Caco-2 (cell line): ENCODE data around the gene FHIT. TPM values are rescaled to one million over a fixed set of nuclear protein-coding genes. Genes with fewer than 3 reads are reported as not detected.
"Not testable (repeated sequence)": the region's sequence is repeated elsewhere in the genome, so short reads cannot be mapped to it uniquely, and the experiment has no call there.

Experiments
- BruUV-seq: library from RNA; stranded (reverse); fragments of 400-500 nt; replicated peaks from 2 replicates; lab custom pipeline; 2021; lab: Mats Ljungman, UMichigan
- CTCF ChIA-PET: fragments of 300-600 bp; sonication (Branson Sonifier 250); formaldehyde crosslinking; loops from one replicate; lab custom pipeline; 2022; ENCODE audit warnings: antibody characterized with exemption; lab: Charles Lee
- POLR2A ChIA-PET: fragments of 300-600 bp; sonication (Branson Sonifier 250); formaldehyde crosslinking; loops from one replicate; lab custom pipeline; 2022; ENCODE audit warnings: antibody characterized with exemption; lab: Charles Lee
- DNase-seq, 2 experiments: peaks; one replicate each; pipeline versions ENCODE4 v3.0.0 to v3.0.0-alpha.2; 2020 to 2022
- H3K27me3 ChIP-seq: replicated peaks from 2 replicates; pipeline ENCODE4 v1.6.0; 2011; ENCODE audit warnings: low read length; ENCODE audit not compliant: control insufficient read depth, insufficient read depth
- H3K36me3 ChIP-seq: 2 replicates; pipeline ENCODE4 v1.5.1; 2011; ENCODE audit warnings: low read length; ENCODE audit not compliant: control insufficient read depth, insufficient read depth
- H3K4me1 ChIP-seq: fragments of 250-450 bp; sonication (Bioruptor Pico); 2 replicates; pipeline ENCODE4 v1.5.1; 2020; ENCODE audit warnings: mild to moderate bottlenecking
- H3K4me3 ChIP-seq: 2 replicates; pipeline ENCODE4 v1.5.1; 2011; ENCODE audit warnings: low read depth, mild to moderate bottlenecking, control low read depth, low read length
- H3K9me3 ChIP-seq: fragments of 250-450 bp; sonication (Bioruptor Pico); 2 replicates; pipeline ENCODE4 v1.5.1; 2020; ENCODE audit warnings: mild to moderate bottlenecking, moderate library complexity
- H3K27ac Mint-ChIP-seq: one replicate; pipeline ENCODE4 v1.8.0; 2022; ENCODE audit warnings: mixed read lengths; ENCODE audit not compliant: unreplicated experiment
- H3K27me3 Mint-ChIP-seq: one replicate; pipeline ENCODE4 v1.8.0; 2022; ENCODE audit warnings: mixed read lengths; ENCODE audit not compliant: insufficient read depth, unreplicated experiment
- H3K36me3 Mint-ChIP-seq: one replicate; pipeline ENCODE4 v1.8.0; 2022; ENCODE audit warnings: mild to moderate bottlenecking, mixed read lengths; ENCODE audit not compliant: insufficient read depth, unreplicated experiment
- H3K4me1 Mint-ChIP-seq: one replicate; pipeline ENCODE4 v1.8.0; 2022; ENCODE audit warnings: low read depth, mixed read lengths; ENCODE audit not compliant: unreplicated experiment
- H3K4me3 Mint-ChIP-seq: one replicate; pipeline ENCODE4 v1.8.0; 2022; ENCODE audit warnings: mild to moderate bottlenecking, moderate library complexity, mixed read lengths; ENCODE audit not compliant: unreplicated experiment
- H3K9me3 Mint-ChIP-seq: one replicate; pipeline ENCODE4 v1.8.0; 2022; ENCODE audit warnings: mixed read lengths; ENCODE audit not compliant: unreplicated experiment
- intact Hi-C: fragments of 100-400 bp; cut with micrococcal nuclease; formaldehyde crosslinking; loops from one replicate; pipeline ENCODE4 v1.10.0; 2022; ENCODE audit not compliant: unreplicated experiment
- total RNA-seq: library from RNA; stranded (reverse); gene quantifications from 2 replicates; pipeline ENCODE4 v1.2.3, GENCODE V29; 2022
- TF ChIP-seq, protein P1 (sequence below), 2 experiments: fragments of 200-600 bp in 1 of 2; IDR thresholded peaks; 1 replicate in 1 of 2; 2 replicates in 1 of 2; pipeline versions ENCODE4 v1.5.1 to v1.8.0; 2011 to 2022; ENCODE audit warnings: antibody characterized with exemption in 1 of 2, control low read depth in 1 of 2, inconsistent platforms in 1 of 2, low read depth in 1 of 2, low read length in 1 of 2, mild to moderate bottlenecking in 1 of 2, moderate library complexity in 1 of 2; ENCODE audit not compliant: insufficient read depth in 1 of 2, severe bottlenecking in 1 of 2, unreplicated experiment in 1 of 2

Gene FHIT
- total RNA-seq, 1 experiment from 2014 or later, result 8.3 TPM

DNA sequence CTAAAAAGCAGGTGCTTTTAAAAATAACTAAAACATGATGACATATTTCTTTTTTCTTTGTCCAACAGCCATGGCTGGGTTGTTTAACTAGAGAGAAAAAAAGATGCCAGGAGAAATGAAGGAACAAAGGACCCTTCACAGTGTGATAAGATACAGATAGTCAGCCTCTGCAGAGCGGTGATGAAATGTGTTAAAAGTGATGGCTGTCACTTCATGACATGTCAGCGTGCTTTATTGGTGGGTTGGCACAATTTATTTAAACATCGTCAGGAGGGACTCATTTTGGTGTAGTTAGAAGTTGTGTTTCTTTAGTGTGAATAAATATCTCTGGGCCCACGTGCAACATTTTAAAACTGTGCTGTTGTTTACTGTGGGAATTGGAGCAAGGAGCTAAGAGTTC lies 1314.1 kb downstream of the FHIT start:
- Mint-ChIP-seq H3K4me1 (no peaks in the 10 kb centered on the region), H3K27ac (no peak overlapping the region), H3K9me3 (no peaks in the 10 kb centered on the region), H3K36me3 (no peaks in the 10 kb centered on the region), H3K27me3 (peaks cover 3% of the 10 kb centered on the region), H3K4me3 (no peak overlapping the region)
- intact Hi-C loops, result no loop called here
- TF ChIP-seq, protein P1, sequence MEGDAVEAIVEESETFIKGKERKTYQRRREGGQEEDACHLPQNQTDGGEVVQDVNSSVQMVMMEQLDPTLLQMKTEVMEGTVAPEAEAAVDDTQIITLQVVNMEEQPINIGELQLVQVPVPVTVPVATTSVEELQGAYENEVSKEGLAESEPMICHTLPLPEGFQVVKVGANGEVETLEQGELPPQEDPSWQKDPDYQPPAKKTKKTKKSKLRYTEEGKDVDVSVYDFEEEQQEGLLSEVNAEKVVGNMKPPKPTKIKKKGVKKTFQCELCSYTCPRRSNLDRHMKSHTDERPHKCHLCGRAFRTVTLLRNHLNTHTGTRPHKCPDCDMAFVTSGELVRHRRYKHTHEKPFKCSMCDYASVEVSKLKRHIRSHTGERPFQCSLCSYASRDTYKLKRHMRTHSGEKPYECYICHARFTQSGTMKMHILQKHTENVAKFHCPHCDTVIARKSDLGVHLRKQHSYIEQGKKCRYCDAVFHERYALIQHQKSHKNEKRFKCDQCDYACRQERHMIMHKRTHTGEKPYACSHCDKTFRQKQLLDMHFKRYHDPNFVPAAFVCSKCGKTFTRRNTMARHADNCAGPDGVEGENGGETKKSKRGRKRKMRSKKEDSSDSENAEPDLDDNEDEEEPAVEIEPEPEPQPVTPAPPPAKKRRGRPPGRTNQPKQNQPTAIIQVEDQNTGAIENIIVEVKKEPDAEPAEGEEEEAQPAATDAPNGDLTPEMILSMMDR (IDR thresholded peaks at IDR 0.05; ENCODE audit: insufficient read depth in 1 of 2, low read depth in 1 of 2, low read length in 1 of 2, severe bottlenecking in 1 of 2, unreplicated experiment in 1 of 2), result no peak
- BruUV-seq, result no TSS peak
- POLR2A ChIA-PET, result no interaction called here
- no peaks in the 10 kb centered on the region for H3K4me1 ChIP-seq
- H3K36me3 ChIP-seq, result no peaks in the 10 kb centered on the region
- DNase-seq, result no peak
- CTCF ChIA-PET, result no interaction called here
- no peaks in the 10 kb centered on the region for H3K27me3 ChIP-seq
- H3K9me3 ChIP-seq, result no peaks in the 10 kb centered on the region
- H3K4me3 ChIP-seq, result no peak overlapping the region

GRCh38 chr3:59936472-59936871 lies 1314.8 kb downstream of the FHIT start:
- Mint-ChIP-seq H3K9me3 (no peaks in the 10 kb centered on the region), H3K4me3 (no peak overlapping the region), H3K36me3 (no peaks in the 10 kb centered on the region), H3K27me3 (peaks cover 3% of the 10 kb centered on the region), H3K27ac (no peak overlapping the region), H3K4me1 (no peaks in the 10 kb centered on the region)
- Histone ChIP-seq H3K4me3 (no peak overlapping the region), H3K4me1 (no peaks in the 10 kb centered on the region), H3K27me3 (no peaks in the 10 kb centered on the region), H3K9me3 (no peaks in the 10 kb centered on the region), H3K36me3 (no peaks in the 10 kb centered on the region)
- CTCF ChIA-PET, result no interaction called here
- POLR2A ChIA-PET, result no interaction called here
- BruUV-seq, result no TSS peak
- TF ChIP-seq, protein P1 (IDR thresholded peaks at IDR 0.05; ENCODE audit: insufficient read depth in 1 of 2, low read depth in 1 of 2, low read length in 1 of 2, severe bottlenecking in 1 of 2, unreplicated experiment in 1 of 2), result no peak
- intact Hi-C loops, result no loop called here
- no peak for DNase-seq

- intact Hi-C loops, result no loop called here
- Histone ChIP-seq H3K27me3 (no peaks in the 10 kb centered on the region), H3K36me3 (no peaks in the 10 kb centered on the region), H3K9me3 (no peaks in the 10 kb centered on the region), H3K4me1 (no peaks in the 10 kb centered on the region), H3K4me3 (no peak overlapping the region)
- H3K36me3 Mint-ChIP-seq, result no peaks in the 10 kb centered on the region
- TF ChIP-seq, protein P1 (IDR thresholded peaks at IDR 0.05; ENCODE audit: insufficient read depth in 1 of 2, low read depth in 1 of 2, low read length in 1 of 2, severe bottlenecking in 1 of 2, unreplicated experiment in 1 of 2), result no peak
- DNase-seq, result no peak
- H3K4me3 Mint-ChIP-seq, result no peak overlapping the region
- ChIA-PET CTCF (no interaction called here), POLR2A (no interaction called here)
- H3K4me1 Mint-ChIP-seq, result no peaks in the 10 kb centered on the region
- peaks cover 3% of the 10 kb centered on the region for H3K27me3 Mint-ChIP-seq
- no TSS peak for BruUV-seq
- no peak overlapping the region for H3K27ac Mint-ChIP-seq
- H3K9me3 Mint-ChIP-seq, result no peaks in the 10 kb centered on the region
Observed at GRCh38 chr3:59935025-59935424, 1316.2 kb downstream of the FHIT start.

DNA sequence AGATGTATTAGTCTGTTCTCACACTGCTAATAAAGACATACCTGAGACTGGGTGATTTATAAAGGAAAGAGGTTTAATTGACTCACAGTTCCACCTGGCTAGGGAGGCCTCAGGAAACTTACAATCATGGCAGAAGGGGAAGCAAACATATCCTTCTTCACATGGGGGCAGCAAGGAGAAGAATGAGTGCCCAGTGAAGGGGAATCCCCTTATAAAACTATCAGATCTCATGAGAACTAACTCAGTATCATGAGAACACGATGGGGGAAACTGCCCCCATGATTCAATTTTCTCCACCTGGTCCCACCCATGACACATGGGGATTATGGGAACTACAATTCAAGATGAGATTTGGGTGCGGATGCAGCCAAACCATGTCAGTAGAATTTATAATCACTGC lies 1316.7 kb downstream of the FHIT start:
- H3K36me3 ChIP-seq, H3K27me3 ChIP-seq, BruUV-seq, H3K4me3 ChIP-seq, H3K9me3 ChIP-seq, H3K27me3 Mint-ChIP-seq, POLR2A ChIA-PET, H3K36me3 Mint-ChIP-seq, CTCF ChIA-PET, H3K4me1 ChIP-seq, DNase-seq, H3K27ac Mint-ChIP-seq, intact Hi-C loops, H3K4me1 Mint-ChIP-seq, H3K4me3 Mint-ChIP-seq, H3K9me3 Mint-ChIP-seq: not testable (repeated sequence)
